Coronary artery (tissue), 2 donors: ENCODE measurements around the gene RAB9A.

Experiments
- DNase-seq: peaks from one replicate; pipeline ENCODE4 v3.0.0-alpha.2; 2017; ENCODE audit warnings: low spot score
- H3K27ac ChIP-seq, 2 donors: fragments of 200-600 bp; sonication (generic); one replicate each; pipeline ENCODE4 v1.5.1; 2016 to 2019
- H3K4me3 ChIP-seq: fragments of 200-600 bp; sonication (generic); 2 replicates; pipeline ENCODE4 v1.5.1; 2016; ENCODE audit warnings: mild to moderate bottlenecking, moderate library complexity
- TF ChIP-seq, protein P1 (sequence below): fragments of 200-600 bp; sonication (generic); IDR thresholded peaks from one replicate; pipeline ENCODE4 v1.5.1; 2019; ENCODE audit warnings: antibody characterized with exemption

RAB9A gene

DNA sequence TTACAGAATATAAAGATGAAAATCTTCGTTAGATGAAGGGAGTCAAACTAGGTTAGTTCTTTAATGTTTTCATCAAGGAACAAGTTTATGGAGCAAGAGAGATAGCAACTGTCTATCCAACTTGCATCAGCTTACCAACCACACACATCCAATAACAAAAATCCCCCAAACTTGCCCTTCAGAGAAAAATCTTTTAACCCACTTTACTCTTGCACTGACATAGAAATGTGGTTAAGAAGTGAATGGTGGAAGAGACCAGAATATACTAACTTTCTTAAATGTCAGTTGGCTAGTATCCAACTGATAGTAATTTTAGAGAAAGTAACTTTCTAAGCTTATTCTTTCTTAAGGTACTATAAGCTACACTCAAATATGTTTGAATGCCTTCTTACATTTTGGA is 1.7 kb upstream of the RAB9A start:
- Histone ChIP-seq H3K27ac (no peak overlapping the region), H3K4me3 (no peak overlapping the region)
- TF ChIP-seq, protein P1, sequence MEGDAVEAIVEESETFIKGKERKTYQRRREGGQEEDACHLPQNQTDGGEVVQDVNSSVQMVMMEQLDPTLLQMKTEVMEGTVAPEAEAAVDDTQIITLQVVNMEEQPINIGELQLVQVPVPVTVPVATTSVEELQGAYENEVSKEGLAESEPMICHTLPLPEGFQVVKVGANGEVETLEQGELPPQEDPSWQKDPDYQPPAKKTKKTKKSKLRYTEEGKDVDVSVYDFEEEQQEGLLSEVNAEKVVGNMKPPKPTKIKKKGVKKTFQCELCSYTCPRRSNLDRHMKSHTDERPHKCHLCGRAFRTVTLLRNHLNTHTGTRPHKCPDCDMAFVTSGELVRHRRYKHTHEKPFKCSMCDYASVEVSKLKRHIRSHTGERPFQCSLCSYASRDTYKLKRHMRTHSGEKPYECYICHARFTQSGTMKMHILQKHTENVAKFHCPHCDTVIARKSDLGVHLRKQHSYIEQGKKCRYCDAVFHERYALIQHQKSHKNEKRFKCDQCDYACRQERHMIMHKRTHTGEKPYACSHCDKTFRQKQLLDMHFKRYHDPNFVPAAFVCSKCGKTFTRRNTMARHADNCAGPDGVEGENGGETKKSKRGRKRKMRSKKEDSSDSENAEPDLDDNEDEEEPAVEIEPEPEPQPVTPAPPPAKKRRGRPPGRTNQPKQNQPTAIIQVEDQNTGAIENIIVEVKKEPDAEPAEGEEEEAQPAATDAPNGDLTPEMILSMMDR, result no peak
- DNase-seq, result no peak

DNA sequence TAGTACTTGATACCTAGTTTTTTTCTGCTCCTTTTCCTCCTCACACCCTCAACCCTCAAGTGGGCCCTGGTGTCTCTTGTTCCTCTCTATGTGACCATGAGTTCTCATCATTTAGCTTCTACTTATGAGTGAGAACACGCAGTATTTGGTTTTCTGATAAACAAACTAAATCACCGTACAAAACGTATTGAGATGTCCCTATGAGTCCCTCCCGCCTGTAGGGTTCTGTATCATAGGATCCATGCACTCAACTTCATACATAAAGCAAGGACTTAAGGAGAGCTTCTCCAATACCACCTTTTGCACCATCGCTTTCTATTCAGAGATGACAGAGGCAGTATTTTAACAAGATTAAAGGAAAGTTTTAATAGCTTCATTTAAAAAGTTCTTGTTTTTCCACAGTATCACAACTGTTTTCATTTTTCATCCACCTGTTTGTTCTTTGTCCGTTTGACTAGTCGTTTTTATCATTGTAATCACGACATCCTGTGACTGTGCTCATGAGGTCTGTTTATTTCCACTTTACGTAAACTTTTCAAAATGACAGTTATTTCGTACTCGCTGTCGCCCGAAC is 457 bp upstream of the RAB9A start:
- Histone ChIP-seq H3K4me3 (peak overlapping the region; percentile 88), H3K27ac (peak overlapping the region; percentile 74 to 96)
- TF ChIP-seq, protein P1, result no peak
- DNase-seq, result no peak

DNA sequence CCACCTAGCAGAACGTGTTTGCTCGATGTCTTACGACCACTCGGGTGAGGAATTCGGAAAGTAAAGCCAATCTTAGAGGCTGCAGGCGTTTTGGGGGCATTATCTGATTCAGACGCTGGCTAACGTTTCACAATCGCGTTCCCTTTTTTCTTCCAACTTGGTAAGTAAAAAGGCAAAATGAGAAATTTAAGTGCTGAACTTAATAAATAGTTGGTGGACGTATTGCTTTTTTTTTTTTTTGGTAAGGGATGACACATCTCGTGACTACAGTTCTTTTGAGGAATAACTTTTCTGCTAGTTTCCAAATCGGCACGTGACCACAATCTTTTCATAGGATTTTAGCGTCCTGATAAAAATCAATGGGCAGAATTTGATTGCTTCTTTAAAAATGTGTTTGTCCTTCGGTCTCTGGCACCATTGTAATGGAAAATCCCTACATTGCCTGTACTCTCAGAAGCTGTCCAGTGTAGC is 848 bp downstream of the RAB9A start:
- DNase-seq, result no peak
- Histone ChIP-seq H3K27ac (peak overlapping the region; percentile 74 to 96), H3K4me3 (peak overlapping the region; percentile 88)
- TF ChIP-seq, protein P1, result no peak

DNA sequence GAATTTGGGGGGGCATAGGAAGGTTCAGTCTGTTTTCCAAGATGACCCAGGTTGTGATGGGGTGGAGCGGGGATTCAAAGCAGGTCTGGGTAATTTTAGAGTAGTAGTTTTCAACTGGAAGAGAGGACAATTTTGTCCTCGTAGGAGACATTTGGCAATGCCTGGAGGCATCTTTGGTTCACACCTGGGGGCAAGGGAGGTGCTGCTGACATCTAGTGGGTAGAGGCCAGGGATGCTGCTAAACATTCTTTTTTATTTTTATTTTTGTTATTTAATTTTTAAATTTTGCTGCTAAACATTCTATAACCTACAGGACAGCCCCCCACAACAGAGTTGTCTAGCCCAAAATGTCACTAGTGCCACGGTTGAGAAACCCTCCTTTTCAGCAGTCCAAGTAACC is 1.9 kb downstream of the RAB9A start:
- no peak overlapping the region for H3K27ac ChIP-seq

DNA sequence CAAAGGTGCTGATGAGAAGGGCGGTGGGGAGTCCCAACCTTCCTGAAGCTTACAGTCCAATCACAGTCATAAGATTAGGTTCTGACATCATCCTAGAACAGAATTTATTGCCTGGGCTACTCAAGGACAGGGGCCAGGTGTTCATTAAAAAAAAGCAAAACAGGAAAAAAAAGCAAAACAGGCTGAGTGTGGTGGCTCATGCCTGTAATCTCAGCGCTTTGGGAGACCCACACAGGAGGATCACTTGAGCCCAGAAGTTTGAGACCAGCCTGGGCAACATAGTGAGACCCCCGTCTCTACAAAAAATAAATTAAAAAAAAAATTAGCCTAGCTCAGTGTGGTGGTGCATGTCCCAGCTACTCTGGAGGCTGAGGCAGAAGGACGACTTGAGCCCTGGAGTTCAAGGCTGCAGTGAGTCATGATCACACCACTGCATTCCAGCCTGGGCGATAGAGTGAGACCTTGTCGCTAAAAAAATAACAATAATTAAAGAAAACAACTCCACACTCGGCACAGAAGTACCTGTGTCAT is 3.0 kb downstream of the RAB9A start:
- H3K27ac ChIP-seq, result no peak overlapping the region
- no peak overlapping the region for H3K4me3 ChIP-seq
- no peak for DNase-seq
- TF ChIP-seq, protein P1, result no peak

More for the DNA sequence above, 1.9 kb downstream of the RAB9A start:
- H3K4me3 ChIP-seq, result peak overlapping the region; percentile 88
- TF ChIP-seq, protein P1, result no peak
- no peak for DNase-seq

DNA sequence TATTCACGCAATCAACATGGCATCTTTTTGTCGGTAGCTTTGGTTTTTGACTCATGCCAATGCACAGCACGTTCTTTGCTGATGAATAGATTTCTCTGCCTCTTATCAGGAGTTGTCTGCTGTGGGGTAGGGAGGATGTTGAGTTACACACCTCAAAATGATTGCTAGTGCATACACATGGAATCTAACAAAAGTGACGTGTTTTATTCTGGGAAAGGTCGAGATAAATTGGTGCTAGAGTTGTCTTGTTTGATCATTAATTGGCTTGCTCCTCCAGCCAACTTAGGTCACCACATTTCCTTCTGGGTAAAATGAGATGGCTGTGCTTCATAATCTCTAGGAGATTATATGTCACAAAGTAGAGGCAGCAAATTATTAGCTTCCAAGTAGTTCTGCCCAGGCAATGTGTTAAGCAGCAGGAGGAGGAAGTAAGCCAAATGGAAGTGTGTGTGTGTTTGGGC is 3.9 kb downstream of the RAB9A start:
- TF ChIP-seq, protein P1, result no peak
- no peak for DNase-seq
- Histone ChIP-seq H3K27ac (no peak overlapping the region), H3K4me3 (no peak overlapping the region)

DNA sequence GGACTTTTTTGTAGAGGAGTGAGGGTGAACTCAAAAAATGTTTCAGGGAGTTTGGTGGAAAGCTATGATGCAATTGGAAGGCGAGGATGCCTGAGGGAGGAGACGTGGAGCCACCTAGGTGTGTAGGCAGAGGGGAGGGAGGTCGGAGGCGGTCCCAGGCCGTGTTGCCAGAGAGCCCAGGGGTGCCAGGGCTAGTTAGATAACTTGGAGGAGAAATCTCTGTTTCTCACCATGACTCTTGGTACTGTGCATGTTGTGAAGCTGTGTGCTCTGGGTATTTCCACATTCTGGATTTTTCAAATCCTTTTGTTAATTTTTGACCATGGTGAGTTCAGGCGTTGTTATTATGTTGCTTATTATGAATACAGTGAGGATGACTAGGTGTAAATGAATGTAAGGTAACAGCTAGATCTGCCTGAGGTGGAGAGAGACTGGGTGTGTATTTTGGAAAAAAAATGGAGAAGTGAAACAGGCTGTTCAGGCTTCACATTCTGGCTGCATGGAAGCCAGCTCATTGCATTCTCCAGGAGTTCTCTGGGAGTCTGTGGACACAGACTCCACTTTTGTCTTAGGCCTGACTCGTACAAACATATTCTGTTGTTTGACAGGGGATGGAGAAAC is 4.5 kb downstream of the RAB9A start:
- peak overlapping the region; percentile 13 to 17 for H3K27ac ChIP-seq
- no peak for DNase-seq
- TF ChIP-seq, protein P1, result no peak
- H3K4me3 ChIP-seq, result peak overlapping the region; percentile 4
